HG03139 (cell line): ENCODE data around the gene COL26A1.
"Not testable (repeated sequence)": the region's sequence is repeated elsewhere in the genome, so short reads cannot be mapped to it uniquely, and the experiment has no call there.

Source experiments
- ATAC-seq: cut with Tn5 transposase; IDR thresholded peaks from one replicate; pipeline ENCODE4 v1.9.1; 2021; ENCODE audit not compliant: unreplicated experiment

COL26A1 gene

DNA sequence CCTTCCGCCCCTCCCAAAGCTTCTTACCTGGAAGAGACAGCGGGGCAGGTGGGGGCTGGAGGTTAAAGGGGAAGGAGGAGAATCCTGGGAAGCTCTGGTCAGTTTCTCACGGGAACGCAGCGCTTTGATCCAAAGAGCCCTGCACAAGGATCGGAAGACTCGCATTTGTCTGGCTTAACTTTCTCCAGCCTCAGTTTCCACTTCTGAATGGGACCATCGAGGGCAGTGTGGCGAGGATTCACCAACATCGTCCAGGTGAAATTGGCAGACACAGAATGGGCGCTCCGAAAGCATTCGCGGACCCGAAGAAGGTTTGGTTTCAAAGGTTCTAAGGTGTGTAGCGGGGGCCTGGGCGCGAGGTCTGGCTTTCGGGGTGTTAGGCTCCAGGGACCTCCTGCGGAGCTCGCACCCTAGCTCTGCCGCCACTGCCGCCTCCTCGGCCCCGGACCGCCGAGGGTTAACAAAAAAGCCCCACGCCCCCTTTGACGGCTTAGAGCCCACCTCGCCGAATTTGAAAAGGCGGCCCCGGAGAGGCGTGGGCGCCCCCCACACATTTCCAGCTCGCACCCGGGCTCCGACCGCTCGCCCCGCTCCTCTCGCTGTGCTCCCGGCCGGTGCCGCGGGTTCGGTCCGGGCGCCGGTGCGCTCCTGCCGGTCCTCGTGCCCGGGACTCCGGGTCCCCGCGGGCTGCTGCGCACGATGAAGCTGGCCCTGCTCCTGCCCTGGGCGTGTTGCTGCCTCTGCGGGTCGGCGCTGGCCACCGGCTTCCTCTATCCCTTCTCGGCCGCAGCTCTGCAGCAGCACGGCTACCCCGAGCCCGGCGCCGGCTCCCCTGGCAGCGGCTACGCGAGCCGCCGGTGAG, at the start of gene COL26A1:
Gene COL26A1 (plus strand): TSS at position 542 of the 862 bp plus-strand sequence. CDS start 158 bp downstream, at position 700.
- ATAC-seq = no peak

DNA sequence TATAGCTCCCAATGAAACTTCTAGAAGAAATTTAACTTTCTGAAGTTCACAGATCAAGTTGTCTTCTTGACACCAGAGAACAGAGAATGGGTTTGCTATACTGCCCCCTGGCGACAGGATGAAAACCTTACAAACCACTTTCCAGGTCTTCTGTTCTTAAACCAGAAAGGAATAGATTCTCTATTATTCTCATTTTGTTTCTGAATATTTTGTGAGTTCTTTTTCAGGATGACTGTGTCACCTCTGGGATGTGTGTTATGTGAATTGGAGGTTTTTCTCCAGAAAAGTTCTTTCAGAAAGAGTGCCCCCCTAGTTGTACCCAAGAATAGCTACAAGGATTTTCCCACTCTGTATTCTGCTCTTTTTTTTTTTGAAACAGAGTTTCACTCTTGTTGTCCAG, 47.3 kb upstream of the COL26A1 start:
- no peak for ATAC-seq

DNA sequence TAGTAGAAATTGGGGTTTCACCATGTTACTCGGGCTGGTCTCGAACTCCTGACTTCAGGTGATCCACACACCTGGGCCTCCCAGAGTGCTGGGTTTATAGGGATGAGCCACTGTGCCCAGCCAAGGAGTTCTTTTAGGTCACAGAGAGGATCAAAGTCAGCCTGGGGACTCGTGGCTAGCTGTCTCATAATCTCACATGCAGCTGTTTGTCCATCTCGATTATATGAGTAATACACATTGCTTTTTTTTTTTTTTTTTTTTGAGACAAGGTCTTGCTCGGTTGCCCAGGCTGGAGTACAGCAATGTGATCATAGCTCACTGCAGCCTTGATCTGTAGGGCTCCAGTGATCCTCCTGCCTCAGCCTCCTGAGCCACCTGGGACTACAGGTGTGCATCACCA, 43.3 kb upstream of the COL26A1 start:
- no peak for ATAC-seq

GRCh38 chr7:101321491-101322401, 40.9 kb upstream of the COL26A1 start, which contains the start of gene IFT22:
Gene IFT22, minus strand, starts transcription at chr7:101321812. Its CDS starts 103 bp downstream, at chr7:101321709.
- ATAC-seq = peak; percentile 96

- ATAC-seq = no peak
These were observed 34.5 kb upstream of the COL26A1 start for GRCh38 chr7:101328159-101328558.

DNA sequence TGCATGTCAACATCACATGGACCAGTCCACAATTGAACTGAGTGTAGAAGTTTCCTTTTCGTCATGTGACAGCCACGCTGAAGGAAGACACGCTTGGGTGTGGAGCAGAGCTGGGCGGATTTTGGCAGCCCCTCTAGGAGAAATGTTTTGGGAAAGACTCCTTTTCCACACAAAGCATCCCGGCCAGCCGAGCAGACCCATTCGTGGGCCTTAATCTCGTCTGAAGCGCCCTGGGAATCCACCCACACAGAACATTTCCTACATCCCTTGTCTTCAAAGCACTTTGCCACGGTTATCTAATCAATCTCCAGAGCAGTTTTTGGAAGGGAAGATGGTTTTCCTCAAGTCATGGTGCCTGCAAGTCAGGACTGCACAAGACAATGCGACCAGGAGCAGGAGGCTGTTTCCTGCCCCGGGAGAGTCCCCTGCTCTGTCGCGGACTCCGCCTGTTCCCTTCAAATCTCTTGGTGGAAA, 32.6 kb upstream of the COL26A1 start:
- no peak for ATAC-seq

GRCh38 chr7:101332026-101332425, 30.6 kb upstream of the COL26A1 start:
- no peak for ATAC-seq

DNA sequence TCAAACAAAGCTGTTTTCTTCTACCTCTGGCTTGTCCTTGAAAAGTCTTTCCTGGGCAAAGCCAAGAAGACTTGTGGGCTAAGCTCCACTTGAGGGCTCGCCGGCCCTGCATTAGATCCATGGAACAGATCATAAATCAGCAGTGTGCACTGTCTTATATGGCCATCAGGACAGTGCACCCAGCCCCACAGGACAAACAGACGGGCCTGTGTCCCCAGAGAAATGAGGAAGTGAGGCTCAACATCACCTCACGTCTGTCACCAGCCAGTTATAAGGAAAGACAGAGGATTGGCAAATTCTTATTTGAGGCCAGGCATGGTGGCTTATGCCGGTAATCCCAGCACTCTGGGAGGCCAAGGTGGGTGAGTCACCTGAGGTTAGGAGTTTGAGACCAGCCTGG, 28.8 kb upstream of the COL26A1 start:
- ATAC-seq = no peak

GRCh38 chr7:101340379-101340778, 22.3 kb upstream of the COL26A1 start:
- ATAC-seq = no peak

GRCh38 chr7:101342892-101343291, 19.8 kb upstream of the COL26A1 start:
- ATAC-seq = no peak

DNA sequence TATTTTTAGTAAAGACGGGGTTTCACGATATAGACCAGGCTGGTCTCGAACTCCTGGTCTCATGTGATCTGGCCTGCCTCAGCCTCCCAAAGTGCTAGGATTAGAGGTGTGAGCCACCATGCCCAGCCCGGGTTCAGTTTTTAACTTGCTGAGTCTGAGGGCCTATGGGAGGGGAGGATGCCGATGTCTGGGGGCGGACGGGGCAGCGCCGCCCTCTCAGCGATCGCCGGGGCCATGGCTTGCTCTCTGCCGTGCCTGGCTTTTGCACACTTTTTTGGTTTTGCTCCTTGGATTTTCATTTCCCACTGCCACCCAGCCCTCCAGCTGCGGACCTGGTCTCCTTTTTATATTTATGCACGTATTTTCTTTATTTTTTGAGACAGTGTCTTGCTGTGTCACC, 15.2 kb upstream of the COL26A1 start:
- ATAC-seq = no peak

GRCh38 chr7:101348456-101349067, 14.1 kb upstream of the COL26A1 start:
- ATAC-seq = not testable (repeated sequence)

GRCh38 chr7:101349300-101349699, 13.4 kb upstream of the COL26A1 start:
- ATAC-seq = not testable (repeated sequence)

- no peak for ATAC-seq
These were observed 9.8 kb upstream of the COL26A1 start for GRCh38 chr7:101352920-101353308.

GRCh38 chr7:101357433-101357832, 5.2 kb upstream of the COL26A1 start:
- ATAC-seq = no peak

DNA sequence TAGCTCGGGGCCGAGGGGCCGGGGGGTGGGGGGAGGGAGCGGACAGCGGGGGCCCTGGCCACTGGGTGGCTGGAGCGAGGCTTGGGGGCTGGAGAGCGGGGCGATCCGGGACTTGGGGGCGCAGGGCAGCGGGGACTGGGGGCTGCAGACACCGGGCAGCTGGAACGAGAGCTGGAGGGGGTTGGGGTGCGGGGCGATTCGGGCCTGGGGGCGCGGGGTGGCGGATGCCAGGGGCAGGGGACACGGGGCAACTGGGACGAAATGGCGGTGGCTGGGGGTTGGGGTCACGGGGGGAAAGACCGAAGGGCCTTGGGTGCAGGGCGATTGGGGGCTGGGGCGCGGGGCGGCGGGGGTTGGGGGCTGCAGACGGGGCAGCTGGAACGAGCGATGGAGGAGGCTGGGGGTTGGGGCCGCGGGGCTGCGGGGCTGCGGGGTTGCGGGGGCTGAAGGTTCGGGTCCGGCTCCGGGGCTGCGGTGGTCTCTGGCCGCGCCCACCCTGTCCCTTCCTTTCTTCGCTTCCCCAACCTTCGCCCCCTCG, 590 bp downstream of the COL26A1 start:
- ATAC-seq = no peak

DNA sequence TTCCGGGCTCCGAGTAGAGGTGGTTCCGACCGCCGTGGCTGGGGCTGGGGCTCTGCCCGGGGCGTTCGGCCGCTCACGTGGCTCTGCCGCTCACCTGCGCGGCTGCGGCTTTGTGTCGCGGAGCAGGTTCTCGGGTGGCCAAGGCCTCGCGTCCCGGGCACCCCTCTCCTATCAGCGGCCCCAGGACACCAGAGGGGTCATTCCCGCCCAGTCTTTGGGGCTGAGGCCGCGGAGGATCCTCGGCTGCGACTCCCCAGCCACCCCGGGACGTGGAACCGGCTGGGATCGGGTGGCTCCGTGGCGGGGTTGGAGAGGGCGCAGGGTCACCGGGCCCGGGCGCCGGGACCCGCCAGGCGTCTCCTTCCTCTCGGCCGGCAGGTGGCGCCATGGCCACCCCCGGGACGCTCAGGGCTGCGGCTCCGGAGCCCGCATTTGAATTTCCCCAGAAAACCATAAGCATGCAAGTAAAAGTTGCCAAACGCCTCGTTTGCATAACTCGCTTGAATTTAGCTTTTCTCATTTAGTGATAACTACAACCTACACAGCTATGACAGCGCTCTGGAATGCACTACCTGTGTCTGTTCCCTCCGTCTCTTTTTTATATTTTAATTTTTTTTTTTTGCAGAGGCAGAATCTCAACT, 1.2 kb downstream of the COL26A1 start:
- ATAC-seq = no peak

- ATAC-seq = no peak
These were observed 3.3 kb downstream of the COL26A1 start for GRCh38 chr7:101365956-101366355.

DNA sequence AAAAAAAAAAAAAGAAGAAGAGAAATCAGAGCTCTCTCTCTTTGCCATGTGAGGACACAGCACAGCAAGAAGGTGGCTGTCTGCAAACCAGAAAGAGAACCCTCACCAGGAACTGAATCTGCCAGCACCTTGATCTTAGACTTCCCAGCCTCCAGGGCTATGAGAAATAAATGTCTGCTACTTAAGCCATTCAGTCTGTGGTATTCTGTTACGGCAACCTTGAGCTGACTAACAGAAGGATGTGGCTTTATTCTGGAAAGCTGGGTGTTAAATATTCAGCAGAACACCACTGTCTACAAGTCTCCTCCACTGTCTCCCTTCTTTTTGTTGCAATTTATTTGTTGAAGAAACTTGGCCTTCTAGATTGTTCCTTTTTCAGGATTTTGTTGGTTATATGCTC, 5.0 kb downstream of the COL26A1 start:
- ATAC-seq = no peak

GRCh38 chr7:101368422-101369165, 5.9 kb downstream of the COL26A1 start:
- ATAC-seq = no peak
